GM12801 (cell line): ENCODE results near the gene USP7.

Experiments used
- TF ChIP-seq, protein P1 (sequence below): IDR thresholded peaks from one replicate; pipeline ENCODE4 v1.5.1; 2011; ENCODE audit warnings: control low read depth; ENCODE audit not compliant: insufficient read length; ENCODE audit errors: extremely low read depth

Gene USP7

DNA sequence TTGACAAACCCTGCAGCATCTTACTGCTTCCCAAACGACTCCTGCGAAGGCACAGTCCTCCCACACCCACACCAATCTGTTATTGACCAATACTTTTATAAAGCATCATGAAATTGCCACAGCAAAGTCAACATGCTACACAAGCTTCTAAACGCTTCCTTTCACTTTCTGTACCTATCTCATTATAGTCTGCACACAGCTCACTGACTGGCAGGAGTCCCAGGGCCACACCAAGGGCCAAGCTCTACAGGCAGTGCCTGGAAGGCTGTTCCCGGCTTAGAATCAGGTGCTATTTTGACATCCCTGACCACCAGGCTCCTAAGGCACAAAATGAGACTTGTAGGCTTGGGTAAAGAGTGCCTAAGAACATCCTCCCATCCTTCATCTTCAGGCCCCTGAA lies 39.5 kb downstream of the USP7 start:
- TF ChIP-seq, protein P1, sequence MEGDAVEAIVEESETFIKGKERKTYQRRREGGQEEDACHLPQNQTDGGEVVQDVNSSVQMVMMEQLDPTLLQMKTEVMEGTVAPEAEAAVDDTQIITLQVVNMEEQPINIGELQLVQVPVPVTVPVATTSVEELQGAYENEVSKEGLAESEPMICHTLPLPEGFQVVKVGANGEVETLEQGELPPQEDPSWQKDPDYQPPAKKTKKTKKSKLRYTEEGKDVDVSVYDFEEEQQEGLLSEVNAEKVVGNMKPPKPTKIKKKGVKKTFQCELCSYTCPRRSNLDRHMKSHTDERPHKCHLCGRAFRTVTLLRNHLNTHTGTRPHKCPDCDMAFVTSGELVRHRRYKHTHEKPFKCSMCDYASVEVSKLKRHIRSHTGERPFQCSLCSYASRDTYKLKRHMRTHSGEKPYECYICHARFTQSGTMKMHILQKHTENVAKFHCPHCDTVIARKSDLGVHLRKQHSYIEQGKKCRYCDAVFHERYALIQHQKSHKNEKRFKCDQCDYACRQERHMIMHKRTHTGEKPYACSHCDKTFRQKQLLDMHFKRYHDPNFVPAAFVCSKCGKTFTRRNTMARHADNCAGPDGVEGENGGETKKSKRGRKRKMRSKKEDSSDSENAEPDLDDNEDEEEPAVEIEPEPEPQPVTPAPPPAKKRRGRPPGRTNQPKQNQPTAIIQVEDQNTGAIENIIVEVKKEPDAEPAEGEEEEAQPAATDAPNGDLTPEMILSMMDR: no peak

DNA sequence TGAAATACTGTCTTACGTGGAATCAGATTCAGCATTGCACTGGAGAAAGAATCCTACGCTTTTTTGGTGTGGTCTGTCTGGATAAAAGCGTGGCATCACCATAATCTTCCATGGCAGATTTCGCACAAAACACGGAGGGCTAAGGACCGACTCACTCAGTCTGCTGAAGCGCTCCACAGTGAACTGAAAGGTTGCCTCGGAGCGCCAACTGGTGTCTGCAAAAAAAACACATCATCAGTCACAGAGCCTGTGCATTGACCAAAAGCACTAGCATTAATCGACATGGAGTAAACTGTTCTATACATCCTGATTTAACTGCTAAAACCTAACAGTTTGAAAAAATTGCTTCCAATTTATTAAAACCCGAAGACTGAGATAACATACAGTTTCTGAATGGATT lies 40.5 kb downstream of the USP7 start:
- TF ChIP-seq, protein P1: no peak

DNA sequence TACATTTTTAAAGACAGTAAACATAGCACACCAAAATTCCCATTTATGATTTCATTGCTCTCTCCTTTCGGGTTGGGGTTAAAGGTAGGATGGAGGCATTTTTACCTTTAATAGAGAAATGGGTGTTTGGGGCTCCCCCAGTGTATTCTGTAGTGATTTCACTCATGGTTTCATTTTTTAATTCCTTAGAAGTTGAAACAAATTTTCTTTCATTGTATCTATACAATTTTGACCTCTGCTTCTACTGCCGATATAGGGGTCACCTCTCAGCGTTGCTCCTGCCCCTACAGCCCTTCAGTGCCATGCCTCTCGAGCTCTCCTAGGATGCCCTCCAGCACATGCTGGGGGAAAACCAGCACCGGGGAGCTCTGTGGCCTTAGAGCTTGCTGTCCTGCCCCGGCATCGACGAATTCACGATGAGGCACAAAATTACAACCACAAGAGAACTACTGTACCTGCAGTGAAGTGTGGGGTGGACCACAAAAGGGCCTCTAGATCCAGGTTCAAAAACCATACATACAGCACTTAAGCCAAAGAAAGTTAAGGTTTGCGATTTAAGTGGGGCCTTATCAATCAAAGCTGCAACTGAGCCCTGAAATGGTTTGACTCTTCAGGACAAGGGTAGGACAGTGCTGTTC lies 42.2 kb downstream of the USP7 start:
- TF ChIP-seq, protein P1: no peak

DNA sequence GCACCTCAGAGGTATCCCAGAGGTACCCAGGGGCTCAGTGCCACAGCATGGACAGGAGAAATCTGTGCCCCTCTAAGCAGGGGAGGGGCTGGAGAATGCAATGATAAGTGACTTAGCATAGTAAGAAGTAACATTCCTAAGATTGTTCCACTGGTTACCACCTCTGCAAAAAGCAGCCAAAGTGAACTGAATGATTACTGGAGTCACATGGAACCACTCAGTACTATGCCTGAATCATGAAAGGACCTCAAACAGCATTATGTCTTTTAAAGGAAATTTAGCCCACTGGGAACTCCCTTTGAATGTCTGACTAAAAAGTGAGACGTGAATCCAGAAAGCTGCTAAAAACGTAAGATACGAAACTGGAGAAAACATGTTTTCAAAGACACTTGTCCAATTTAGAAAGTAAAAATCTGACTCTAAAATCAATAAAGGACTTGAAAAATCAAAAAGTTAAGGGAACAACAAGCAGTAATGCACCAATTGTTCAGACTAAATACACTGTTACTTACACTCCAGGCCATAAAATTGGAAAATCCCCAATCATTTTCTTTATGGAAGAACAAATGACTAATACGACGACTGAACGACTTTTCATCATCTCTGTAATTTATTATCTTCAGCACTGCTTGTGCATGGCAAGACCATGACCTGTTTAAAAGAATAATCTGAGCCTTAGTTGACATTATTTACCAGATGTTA lies 42.9 kb downstream of the USP7 start:
- TF ChIP-seq, protein P1: no peak

DNA sequence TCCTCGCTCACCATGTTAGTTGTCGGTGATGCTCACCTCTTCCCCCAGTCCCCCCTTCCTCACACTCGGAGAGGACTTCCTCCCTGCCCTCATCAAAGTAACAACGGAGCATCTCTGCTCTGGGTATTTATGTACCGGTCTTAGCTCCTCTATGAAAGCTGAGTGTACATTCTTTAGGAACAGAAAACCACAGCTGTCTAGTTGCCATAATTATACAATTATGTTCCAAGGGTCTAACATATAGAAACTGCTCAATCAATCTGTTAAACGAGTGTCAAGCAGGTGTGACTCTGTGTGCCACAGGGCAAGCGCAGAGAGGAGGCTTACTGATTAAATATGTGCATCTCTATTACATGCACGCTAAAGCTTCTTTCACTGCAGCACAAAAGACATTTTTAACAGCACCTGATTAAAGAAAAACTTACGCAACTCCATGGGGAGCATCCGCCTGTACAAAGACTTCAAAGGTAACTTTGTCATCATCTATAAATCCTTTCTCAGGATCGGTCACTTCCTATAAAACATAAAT lies 43.7 kb downstream of the USP7 start:
- TF ChIP-seq, protein P1: no peak

DNA sequence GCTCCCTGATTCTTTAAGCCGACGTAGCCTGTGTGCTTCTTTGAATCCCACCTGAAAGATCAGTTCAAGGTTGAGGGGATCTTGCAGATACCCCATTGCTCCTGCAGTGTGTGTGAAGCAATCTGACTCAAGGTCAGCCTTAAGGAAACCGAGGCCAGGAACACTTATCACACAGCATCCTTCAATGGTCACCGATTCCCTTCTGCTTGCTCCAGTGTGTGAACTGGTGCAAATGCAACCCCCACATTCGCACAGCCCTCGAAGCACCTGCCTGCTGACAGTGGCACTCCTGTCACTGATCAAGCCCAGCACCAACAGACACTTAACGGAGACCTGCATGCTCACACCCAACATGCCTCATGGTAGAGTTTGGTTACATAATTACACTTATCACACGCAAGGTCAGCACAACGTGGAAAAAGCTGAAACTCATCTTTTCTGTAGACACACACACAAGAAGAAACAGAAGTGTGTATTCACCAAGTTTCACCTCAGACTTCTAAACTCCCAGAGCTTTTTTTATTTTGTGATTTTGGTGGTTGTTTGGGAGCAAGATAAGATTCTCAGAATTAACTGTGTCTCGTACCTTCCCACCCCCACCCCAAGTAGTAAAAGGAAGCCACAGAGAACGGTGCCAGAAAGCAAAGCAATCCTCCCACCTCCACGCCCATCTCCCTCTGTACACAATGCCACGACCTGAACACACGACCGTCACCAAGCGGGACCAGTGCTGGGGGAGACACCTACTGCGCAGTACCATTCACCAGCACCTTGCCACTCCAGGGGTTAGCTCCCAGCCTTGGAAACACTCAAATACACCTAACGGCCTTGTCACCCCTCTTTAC lies 44.4 kb downstream of the USP7 start:
- TF ChIP-seq, protein P1: no peak
